Activated T-cell treated with anti-CD3 and anti-CD28 coated beads, Interleukin-2, amount 50 U/mL, for 72 hours (primary cell): ENCODE measurements around the gene CACNA1C. TPM values are rescaled to one million over a fixed set of nuclear protein-coding genes. Genes with fewer than 3 reads are reported as not detected.

ENCODE experiments used
- ATAC-seq, 2 donors: fragments of 150-1000 bp; cut with Tn5 transposase; replicated peaks in 1 of 2; 2 replicates each; pipeline ENCODE4 v1.10.0; 2021; ENCODE audit warnings: moderate library complexity in 2 of 2, mild to moderate bottlenecking in 1 of 2
- DNase-seq, 2 donors: peaks; one replicate each; pipeline ENCODE4 v3.0.0; 2021 to 2022; ENCODE audit warnings: mixed read lengths in 1 of 2
- H3K27ac Mint-ChIP-seq: one replicate; pipeline ENCODE4 v1.8.0; 2022; ENCODE audit warnings: mild to moderate bottlenecking, moderate library complexity, mixed read lengths
- H3K27me3 Mint-ChIP-seq: one replicate; pipeline ENCODE4 v1.8.0; 2022; ENCODE audit warnings: low read depth, mixed read lengths
- H3K36me3 Mint-ChIP-seq, 2 donors: one replicate each; pipeline ENCODE4 v1.8.0; 2022; ENCODE audit warnings: mixed read lengths in 2 of 2, mild to moderate bottlenecking in 1 of 2; ENCODE audit not compliant: insufficient read depth in 2 of 2
- H3K4me1 Mint-ChIP-seq: one replicate; pipeline ENCODE4 v1.8.0; 2022; ENCODE audit warnings: low read depth, mixed read lengths
- H3K4me3 Mint-ChIP-seq, 2 donors: one replicate each; pipeline ENCODE4 v1.8.0; 2022; ENCODE audit warnings: mild to moderate bottlenecking in 2 of 2, mixed read lengths in 2 of 2, moderate library complexity in 2 of 2
- H3K9me3 Mint-ChIP-seq, 2 donors: one replicate each; pipeline ENCODE4 v1.8.0; 2022; ENCODE audit warnings: mixed read lengths in 2 of 2
- total RNA-seq, 2 donors: library from RNA; stranded (reverse); gene quantifications; one replicate each; pipeline ENCODE4 v1.2.3, GENCODE V29; 2022

Gene CACNA1C
- total RNA-seq, 2 donors from 2014 or later: 0.14 to 0.21 TPM

- Mint-ChIP-seq H3K4me1 (no peaks in the 10 kb centered on the region), H3K4me3 (no peak overlapping the region), H3K27ac (no peak overlapping the region), H3K27me3 (no peaks in the 10 kb centered on the region), H3K9me3 (no peaks in the 10 kb centered on the region), H3K36me3 (no peaks in the 10 kb centered on the region)
- DNase-seq (no peak), ATAC-seq (no peak)
Observed at GRCh38 chr12:2456122-2456812, 403.5 kb downstream of the CACNA1C start.

- Mint-ChIP-seq H3K4me3 (no peak overlapping the region), H3K27me3 (no peaks in the 10 kb centered on the region), H3K27ac (no peak overlapping the region), H3K36me3 (no peaks in the 10 kb centered on the region), H3K9me3 (no peaks in the 10 kb centered on the region), H3K4me1 (no peaks in the 10 kb centered on the region)
- no peak for DNase-seq
- ATAC-seq: no peak
Observed at GRCh38 chr12:2456813-2457186, 404.0 kb downstream of the CACNA1C start.

GRCh38 chr12:2457215-2457932 is 404.6 kb downstream of the CACNA1C start:
- Mint-ChIP-seq H3K4me1 (no peaks in the 10 kb centered on the region), H3K27ac (no peak overlapping the region), H3K27me3 (no peaks in the 10 kb centered on the region), H3K36me3 (no peaks in the 10 kb centered on the region), H3K4me3 (no peak overlapping the region), H3K9me3 (no peaks in the 10 kb centered on the region)
- DNase-seq: no peak
- no peak for ATAC-seq

GRCh38 chr12:2457933-2458414 is 405.2 kb downstream of the CACNA1C start:
- H3K36me3 Mint-ChIP-seq: no peaks in the 10 kb centered on the region
- no peak overlapping the region for H3K4me3 Mint-ChIP-seq
- H3K9me3 Mint-ChIP-seq: no peaks in the 10 kb centered on the region
- no peak for DNase-seq
- no peaks in the 10 kb centered on the region for H3K4me1 Mint-ChIP-seq
- no peak overlapping the region for H3K27ac Mint-ChIP-seq
- ATAC-seq: no peak
- no peaks in the 10 kb centered on the region for H3K27me3 Mint-ChIP-seq

GRCh38 chr12:2460051-2460670 is 407.4 kb downstream of the CACNA1C start:
- Mint-ChIP-seq H3K9me3 (no peaks in the 10 kb centered on the region), H3K27ac (no peak overlapping the region), H3K36me3 (no peaks in the 10 kb centered on the region), H3K4me3 (no peak overlapping the region), H3K27me3 (no peaks in the 10 kb centered on the region), H3K4me1 (no peaks in the 10 kb centered on the region)
- DNase-seq (no peak), ATAC-seq (no peak)

- H3K27me3 Mint-ChIP-seq: peaks cover 6% of the 10 kb centered on the region
- H3K36me3 Mint-ChIP-seq: no peaks in the 10 kb centered on the region
- no peaks in the 10 kb centered on the region for H3K4me1 Mint-ChIP-seq
- H3K9me3 Mint-ChIP-seq: no peaks in the 10 kb centered on the region
- H3K4me3 Mint-ChIP-seq: no peak overlapping the region
- ATAC-seq: no peak
- DNase-seq: no peak
- H3K27ac Mint-ChIP-seq: no peak overlapping the region
Observed at GRCh38 chr12:2461046-2461445, 408.3 kb downstream of the CACNA1C start.

GRCh38 chr12:2461645-2462044 is 408.9 kb downstream of the CACNA1C start:
- H3K9me3 Mint-ChIP-seq: no peaks in the 10 kb centered on the region
- no peaks in the 10 kb centered on the region for H3K36me3 Mint-ChIP-seq
- ATAC-seq: no peak
- no peak overlapping the region for H3K4me3 Mint-ChIP-seq
- no peak overlapping the region for H3K27ac Mint-ChIP-seq
- no peak for DNase-seq
- H3K4me1 Mint-ChIP-seq: no peaks in the 10 kb centered on the region
- peaks cover 6% of the 10 kb centered on the region for H3K27me3 Mint-ChIP-seq

- H3K27me3 Mint-ChIP-seq: peaks cover 6% of the 10 kb centered on the region
- H3K4me1 Mint-ChIP-seq: no peaks in the 10 kb centered on the region
- DNase-seq (no peak), ATAC-seq (no peak)
- H3K36me3 Mint-ChIP-seq: no peaks in the 10 kb centered on the region
- no peaks in the 10 kb centered on the region for H3K9me3 Mint-ChIP-seq
- no peak overlapping the region for H3K4me3 Mint-ChIP-seq
- no peak overlapping the region for H3K27ac Mint-ChIP-seq
Observed at GRCh38 chr12:2462087-2462486, 409.3 kb downstream of the CACNA1C start.

- DNase-seq: no peak
- H3K36me3 Mint-ChIP-seq: no peaks in the 10 kb centered on the region
Observed at GRCh38 chr12:2463719-2464118, 410.9 kb downstream of the CACNA1C start.

GRCh38 chr12:2465681-2466080 is 412.9 kb downstream of the CACNA1C start:
- DNase-seq: no peak
- no peak for ATAC-seq
- Mint-ChIP-seq H3K36me3 (no peaks in the 10 kb centered on the region), H3K4me1 (no peaks in the 10 kb centered on the region), H3K9me3 (no peaks in the 10 kb centered on the region), H3K27me3 (peaks cover 6% of the 10 kb centered on the region), H3K27ac (no peak overlapping the region), H3K4me3 (no peak overlapping the region)

More at GRCh38 chr12:2463719-2464118, 410.9 kb downstream of the CACNA1C start:
- no peaks in the 10 kb centered on the region for H3K9me3 Mint-ChIP-seq
- peaks cover 6% of the 10 kb centered on the region for H3K27me3 Mint-ChIP-seq
- H3K4me1 Mint-ChIP-seq: no peaks in the 10 kb centered on the region
- H3K27ac Mint-ChIP-seq: no peak overlapping the region
- ATAC-seq: no peak
- H3K4me3 Mint-ChIP-seq: no peak overlapping the region

- Mint-ChIP-seq H3K36me3 (no peaks in the 10 kb centered on the region), H3K4me3 (no peak overlapping the region)
Observed at GRCh38 chr12:2466211-2466610, 413.4 kb downstream of the CACNA1C start.

GRCh38 chr12:2467447-2468195 is 414.8 kb downstream of the CACNA1C start:
- Mint-ChIP-seq H3K4me1 (no peaks in the 10 kb centered on the region), H3K36me3 (no peaks in the 10 kb centered on the region), H3K4me3 (no peak overlapping the region), H3K27me3 (peaks cover 6% of the 10 kb centered on the region), H3K27ac (no peak overlapping the region), H3K9me3 (no peaks in the 10 kb centered on the region)
- DNase-seq (no peak), ATAC-seq (no peak)

More at GRCh38 chr12:2466211-2466610, 413.4 kb downstream of the CACNA1C start:
- DNase-seq (no peak), ATAC-seq (no peak)
- Mint-ChIP-seq H3K4me1 (no peaks in the 10 kb centered on the region), H3K9me3 (no peaks in the 10 kb centered on the region), H3K27me3 (peaks cover 6% of the 10 kb centered on the region), H3K27ac (no peak overlapping the region)

- Mint-ChIP-seq H3K9me3 (no peaks in the 10 kb centered on the region), H3K36me3 (no peaks in the 10 kb centered on the region), H3K27ac (no peak overlapping the region), H3K27me3 (no peaks in the 10 kb centered on the region), H3K4me1 (no peaks in the 10 kb centered on the region), H3K4me3 (no peak overlapping the region)
- DNase-seq (no peak), ATAC-seq (no peak)
Observed at GRCh38 chr12:2475984-2476383, 423.2 kb downstream of the CACNA1C start.
